Neuronal stem cell (in vitro differentiated cells): ENCODE results near the gene MRNIP.

Source experiments
- DNase-seq: peaks from one replicate; pipeline ENCODE4 v3.0.0-alpha.2; 2013; ENCODE audit warnings: low spot score
- H2AFZ ChIP-seq: one replicate; pipeline ENCODE4 v1.6.1; 2013; ENCODE audit warnings: mild to moderate bottlenecking, low read length, inconsistent platforms
- H2AK5ac ChIP-seq: 2 replicates; pipeline ENCODE4 v1.6.1; 2013; ENCODE audit warnings: low read depth, mild to moderate bottlenecking, inconsistent platforms, low read length, moderate library complexity, mixed read lengths
- H2BK120ac ChIP-seq: 2 replicates; pipeline ENCODE4 v1.6.1; 2013; ENCODE audit warnings: low read depth, mild to moderate bottlenecking, inconsistent platforms, low read length, moderate library complexity, mixed read lengths
- H2BK12ac ChIP-seq: one replicate; pipeline ENCODE4 v1.6.1; 2013; ENCODE audit warnings: low read length, inconsistent platforms
- H2BK15ac ChIP-seq: 2 replicates; pipeline ENCODE4 v1.6.1; 2013; ENCODE audit warnings: mild to moderate bottlenecking, low read length, inconsistent platforms, mixed read lengths
- H2BK5ac ChIP-seq: one replicate; pipeline ENCODE4 v1.6.1; 2013; ENCODE audit warnings: inconsistent platforms, mild to moderate bottlenecking, low read length, moderate library complexity
- H3K14ac ChIP-seq: one replicate; pipeline ENCODE4 v1.6.1; 2013; ENCODE audit warnings: low read length, inconsistent platforms
- H3K18ac ChIP-seq: 2 replicates; pipeline ENCODE4 v1.6.1; 2013; ENCODE audit warnings: low read length, inconsistent platforms
- H3K23ac ChIP-seq: 2 replicates; pipeline ENCODE4 v1.6.1; 2013; ENCODE audit warnings: low read depth, mild to moderate bottlenecking, mixed read lengths, low read length, inconsistent platforms; ENCODE audit not compliant: poor library complexity
- H3K27ac ChIP-seq: replicated peaks from 3 replicates; pipeline ENCODE4 v1.5.1; 2013; ENCODE audit warnings: low read length, inconsistent platforms
- H3K27me3 ChIP-seq, 3 experiments: 2 replicates each; pipeline ENCODE4 v1.6.1; 2013; ENCODE audit warnings: low read length in 3 of 3, mild to moderate bottlenecking in 2 of 3, inconsistent platforms in 1 of 3, low read depth in 1 of 3, mixed read lengths in 1 of 3, moderate library complexity in 1 of 3; ENCODE audit not compliant: control insufficient read depth in 3 of 3, insufficient read depth in 3 of 3
- H3K36me3 ChIP-seq, 2 donors: replicated peaks in 1 of 2; 2 replicates each; pipeline ENCODE4 v1.6.1; 2013; ENCODE audit warnings: low read length in 2 of 2; ENCODE audit not compliant: control insufficient read depth in 2 of 2, insufficient read depth in 2 of 2
- H3K4ac ChIP-seq: 2 replicates; pipeline ENCODE4 v1.6.1; 2013; ENCODE audit warnings: inconsistent platforms, mild to moderate bottlenecking, low read length, moderate library complexity
- H3K4me1 ChIP-seq, 2 donors: 1 replicate in 1 of 2; 2 replicates in 1 of 2; pipeline ENCODE4 v1.6.1; 2013; ENCODE audit warnings: low read length in 2 of 2, low read depth in 1 of 2; ENCODE audit not compliant: control insufficient read depth in 2 of 2, insufficient read depth in 1 of 2
- H3K4me2 ChIP-seq: one replicate; pipeline ENCODE4 v1.6.1; 2013; ENCODE audit warnings: mild to moderate bottlenecking, low read length, inconsistent platforms; ENCODE audit not compliant: insufficient read depth, poor library complexity, severe bottlenecking
- H3K4me3 ChIP-seq, 2 donors: 2 replicates each; pipeline ENCODE4 v1.5.1; 2013; ENCODE audit warnings: low read length in 2 of 2, mild to moderate bottlenecking in 2 of 2, inconsistent platforms in 1 of 2, moderate library complexity in 1 of 2
- H3K79me1 ChIP-seq: one replicate; pipeline ENCODE4 v1.6.1; 2013; ENCODE audit warnings: low read depth, mild to moderate bottlenecking, inconsistent platforms, low read length, moderate library complexity
- H3K9ac ChIP-seq: one replicate; pipeline ENCODE4 v1.6.1; 2013; ENCODE audit warnings: mild to moderate bottlenecking, low read depth, low read length, inconsistent platforms; ENCODE audit not compliant: poor library complexity
- H3K9me3 ChIP-seq, 2 donors: replicated peaks in 1 of 2; 2 replicates each; pipeline versions ENCODE3 to v1.6.1; 2013; ENCODE audit warnings: low read length in 2 of 2, mild to moderate bottlenecking in 2 of 2, inconsistent platforms in 1 of 2, low read depth in 1 of 2, mixed read lengths in 1 of 2, moderate library complexity in 1 of 2; ENCODE audit not compliant: control insufficient read depth in 2 of 2, insufficient read depth in 1 of 2
- H4K8ac ChIP-seq: one replicate; pipeline ENCODE4 v1.6.1; 2013; ENCODE audit warnings: low read depth, mild to moderate bottlenecking, inconsistent platforms, low read length, moderate library complexity
- H4K91ac ChIP-seq: one replicate; pipeline ENCODE4 v1.6.1; 2013; ENCODE audit warnings: low read length, low read depth, mild to moderate bottlenecking, inconsistent platforms; ENCODE audit not compliant: poor library complexity
- WGBS, 2 donors: extraction: QIAGEN DNeasy Blood & Tissue Kit; methylation state at CpG; one replicate each; pipeline ENCODE4 v1.1.7; 2013; ENCODE audit warnings: missing lambda C conversion rate in 2 of 2, mixed read lengths in 1 of 2; ENCODE audit not compliant: insufficient read length in 2 of 2, insufficient replicate concordance in 1 of 2; ENCODE audit errors: extremely low coverage in 2 of 2; 5-methylcytosine and 5-hydroxymethylcytosine counted together

Gene MRNIP

DNA sequence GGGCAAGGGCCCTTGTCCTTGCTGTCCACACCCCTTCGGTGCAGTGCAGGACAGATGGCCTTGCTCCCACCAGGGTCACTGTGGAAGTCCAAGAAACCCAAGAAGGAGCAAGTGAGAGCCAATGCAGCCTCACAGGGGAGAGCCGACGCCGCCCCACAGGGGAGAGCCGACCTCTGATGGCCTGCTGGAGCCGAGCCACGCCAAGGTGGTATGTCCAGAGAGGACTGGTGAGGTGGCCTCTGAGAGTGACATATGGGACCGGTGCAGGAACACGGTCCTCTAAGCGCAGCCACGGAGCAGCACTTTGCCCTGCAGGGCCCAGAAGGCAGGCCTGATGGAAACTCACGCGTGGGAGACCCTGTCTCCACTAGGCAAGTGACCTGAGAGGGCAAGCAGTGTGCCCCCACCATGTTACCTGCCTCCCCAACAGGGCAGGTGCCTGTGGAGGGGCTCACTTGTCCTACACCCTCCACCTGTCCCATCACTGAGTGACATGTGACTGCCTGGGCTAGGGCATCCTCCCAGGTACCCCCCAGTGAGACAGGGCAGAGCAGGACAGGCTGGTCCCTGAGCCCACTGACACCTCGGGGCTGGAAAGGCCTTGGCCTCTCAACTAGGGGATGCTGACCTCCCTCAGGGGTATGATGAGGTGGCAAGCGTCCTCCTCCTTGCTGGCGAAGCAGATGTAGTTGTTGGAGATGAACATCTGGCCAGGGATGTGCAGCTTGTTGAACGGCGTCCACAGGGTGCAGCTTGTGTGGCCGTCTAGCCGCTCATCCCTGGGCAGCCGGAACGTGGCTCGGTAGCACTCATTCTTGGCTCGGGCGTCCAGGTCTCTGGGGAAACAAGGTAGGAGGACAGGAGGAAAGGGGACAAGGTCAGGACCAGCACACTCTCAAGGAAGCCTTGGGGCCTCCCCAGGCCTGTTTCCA lies 32.4 kb upstream of the MRNIP start:
- Histone ChIP-seq H3K4ac (no peak overlapping the region), H4K8ac (no peak overlapping the region), H3K79me1 (no peaks in the 10 kb centered on the region), H3K18ac (no peak overlapping the region), H2BK15ac (no peak overlapping the region), H3K23ac (no peak overlapping the region), H2BK5ac (no peak overlapping the region), H2AFZ (no peak overlapping the region), H3K14ac (peak overlapping the region; percentile 47), H2BK12ac (no peak overlapping the region), H3K4me2 (no peak overlapping the region), H3K4me1 (no peaks in the 10 kb centered on the region), H3K36me3 (peaks cover 66 to 97% of the 10 kb centered on the region in 2 donors), H3K9me3 (peaks cover 0 to 1% of the 10 kb centered on the region in 2 donors), H2BK120ac (no peak overlapping the region), H3K9ac (no peak overlapping the region), H3K4me3 (no peak overlapping the region), H4K91ac (no peak overlapping the region), H3K27ac (no peak overlapping the region), H3K27me3 (no peaks in the 10 kb centered on the region), H2AK5ac (no peak overlapping the region)
- no peak for DNase-seq
- no CpG with 5 or more reads among the region's 25 CpGs for WGBS, 2 donors

DNA sequence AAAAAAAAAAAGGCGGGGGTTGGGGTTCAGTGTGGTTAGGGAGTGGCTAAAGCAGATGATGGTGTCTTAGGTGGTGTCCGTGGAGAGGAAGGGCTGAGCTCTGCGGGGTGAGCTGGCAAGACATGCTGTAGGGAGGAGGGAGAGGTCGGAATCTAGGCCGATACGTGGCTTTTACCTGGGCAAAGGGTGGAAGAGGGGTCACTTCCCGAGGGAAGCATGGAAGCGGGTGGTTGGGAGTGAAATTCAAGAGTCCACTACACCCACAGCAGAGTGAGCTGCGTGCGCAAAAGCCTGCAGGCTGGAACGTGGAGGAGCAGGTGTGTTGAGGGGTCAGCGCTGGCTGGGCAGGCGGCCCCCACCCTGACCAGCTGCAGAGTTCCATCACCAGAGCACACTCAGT lies 31.3 kb upstream of the MRNIP start:
- DNase-seq = no peak
- no peak overlapping the region for H3K14ac ChIP-seq
- peaks cover 66 to 97% of the 10 kb centered on the region in 2 donors for H3K36me3 ChIP-seq
- no peak overlapping the region for H2BK15ac ChIP-seq
- no peaks in the 10 kb centered on the region for H3K79me1 ChIP-seq
- H2BK12ac ChIP-seq = no peak overlapping the region
- H2AFZ ChIP-seq = no peak overlapping the region
- H3K4me2 ChIP-seq = no peak overlapping the region
- no peak overlapping the region for H2AK5ac ChIP-seq
- no peak overlapping the region for H4K8ac ChIP-seq
- no peak overlapping the region for H2BK120ac ChIP-seq
- H4K91ac ChIP-seq = no peak overlapping the region
- no peaks in the 10 kb centered on the region for H3K27me3 ChIP-seq
- no peak overlapping the region for H2BK5ac ChIP-seq
- H3K27ac ChIP-seq = no peak overlapping the region
- no peak overlapping the region for H3K9ac ChIP-seq
- WGBS, 2 donors = no CpG with 5 or more reads among the region's 13 CpGs
- no peak overlapping the region for H3K4me3 ChIP-seq
- no peaks in the 10 kb centered on the region for H3K4me1 ChIP-seq
- peak overlapping the region; percentile 40 for H3K23ac ChIP-seq
- H3K9me3 ChIP-seq = peaks cover 6 to 7% of the 10 kb centered on the region in 2 donors
- no peak overlapping the region for H3K4ac ChIP-seq
- no peak overlapping the region for H3K18ac ChIP-seq

DNA sequence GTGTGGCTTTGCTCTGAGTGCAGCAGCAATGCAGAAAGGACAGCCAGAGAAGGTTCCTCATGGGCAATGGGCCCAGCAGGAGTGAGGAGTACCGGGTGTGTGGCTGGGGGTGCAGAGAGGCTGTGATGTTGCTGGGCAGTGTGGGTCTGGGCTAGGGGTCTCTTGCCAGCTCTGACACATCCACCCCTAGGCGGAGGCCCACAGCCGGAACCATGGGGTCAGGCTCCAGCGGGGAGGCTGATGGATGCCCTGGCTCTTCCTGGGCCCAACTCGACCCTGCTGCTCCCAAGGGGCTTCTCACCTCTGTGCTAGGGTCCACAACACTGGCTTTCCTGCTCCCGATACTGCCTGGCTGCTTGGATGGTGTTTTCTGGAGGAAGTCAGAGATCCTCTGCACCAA lies 29.2 kb upstream of the MRNIP start:
- no peak overlapping the region for H4K8ac ChIP-seq
- H3K14ac ChIP-seq = no peak overlapping the region
- H3K18ac ChIP-seq = no peak overlapping the region
- peak overlapping the region in 1 of 2 donors; percentile 59 for H3K4me3 ChIP-seq
- H3K9me3 ChIP-seq = peaks cover 20 to 26% of the 10 kb centered on the region in 2 donors
- no peak overlapping the region for H2BK120ac ChIP-seq
- no peaks in the 10 kb centered on the region for H3K79me1 ChIP-seq
- no CpG with 5 or more reads among the region's 6 CpGs for WGBS, 2 donors
- no peak overlapping the region for H3K4me2 ChIP-seq
- no peak overlapping the region for H2BK12ac ChIP-seq
- no peaks in the 10 kb centered on the region for H3K4me1 ChIP-seq
- no peak overlapping the region for H2AK5ac ChIP-seq
- H3K36me3 ChIP-seq = peaks cover 64 to 98% of the 10 kb centered on the region in 2 donors
- no peak for DNase-seq
- H2BK15ac ChIP-seq = no peak overlapping the region
- H2BK5ac ChIP-seq = no peak overlapping the region
- H3K4ac ChIP-seq = no peak overlapping the region
- peak overlapping the region; percentile 30 for H3K23ac ChIP-seq
- H3K27ac ChIP-seq = no peak overlapping the region
- H3K9ac ChIP-seq = no peak overlapping the region
- no peak overlapping the region for H2AFZ ChIP-seq
- H3K27me3 ChIP-seq = no peaks in the 10 kb centered on the region
- H4K91ac ChIP-seq = no peak overlapping the region

DNA sequence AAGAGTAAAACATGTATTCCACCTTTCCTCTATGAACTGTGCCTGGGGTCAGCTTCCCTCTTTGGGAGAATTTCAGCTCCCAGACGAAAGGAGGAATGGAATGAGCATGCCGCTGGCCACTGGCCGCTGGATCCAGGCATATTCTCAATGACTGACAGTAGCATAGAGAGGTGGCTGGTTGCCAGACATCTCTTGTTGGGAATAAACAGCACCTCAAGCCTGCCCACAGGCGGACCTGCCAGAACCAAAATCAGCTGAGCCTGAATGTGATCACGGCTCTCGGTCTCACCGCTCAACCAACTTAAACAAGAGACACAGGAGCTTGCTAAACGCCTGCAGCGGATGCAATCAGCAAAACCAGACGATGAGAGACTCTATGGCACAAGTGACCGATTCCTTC lies 28.5 kb upstream of the MRNIP start:
- no peak overlapping the region for H3K4me2 ChIP-seq
- no peak overlapping the region for H3K9ac ChIP-seq
- no peak for DNase-seq
- H3K9me3 ChIP-seq = peaks cover 25 to 33% of the 10 kb centered on the region in 2 donors
- H3K36me3 ChIP-seq = peaks cover 61 to 98% of the 10 kb centered on the region in 2 donors
- no peak overlapping the region for H2BK120ac ChIP-seq
- no peak overlapping the region for H2AFZ ChIP-seq
- no peak overlapping the region for H3K23ac ChIP-seq
- H3K79me1 ChIP-seq = no peaks in the 10 kb centered on the region
- no peaks in the 10 kb centered on the region for H3K27me3 ChIP-seq
- no peak overlapping the region for H3K4ac ChIP-seq
- H3K14ac ChIP-seq = no peak overlapping the region
- H4K91ac ChIP-seq = no peak overlapping the region
- no peak overlapping the region for H2BK12ac ChIP-seq
- no peak overlapping the region for H4K8ac ChIP-seq
- no peak overlapping the region for H3K18ac ChIP-seq
- H3K4me1 ChIP-seq = no peaks in the 10 kb centered on the region
- no peak overlapping the region for H3K27ac ChIP-seq
- WGBS, 2 donors = no CpG with 5 or more reads among the region's 11 CpGs
- H2BK15ac ChIP-seq = no peak overlapping the region
- H2AK5ac ChIP-seq = no peak overlapping the region
- H2BK5ac ChIP-seq = no peak overlapping the region
- no peak overlapping the region for H3K4me3 ChIP-seq
